Endothelial cell of umbilical vein (primary cell): ENCODE data around the gene GIGYF2. TPM values are rescaled to one million over a fixed set of nuclear protein-coding genes. Genes with fewer than 3 reads are reported as not detected.

Experiments
- BruUV-seq: library from RNA; stranded (reverse); fragments of 400-500 nt; replicated peaks from 2 replicates; lab custom pipeline; 2021; lab: Mats Ljungman, UMichigan
- CTCF ChIA-PET: fragments of 300-600, 350-600 bp; sonication (Branson Sonifier 250); formaldehyde crosslinking; loops from one replicate; lab custom pipeline; 2021; ENCODE audit warnings: antibody characterized with exemption, inconsistent platforms; lab: Charles Lee
- POLR2A ChIA-PET: fragments of 300-600, 350-600 bp; sonication (Branson Sonifier 250); formaldehyde crosslinking; loops from one replicate; lab custom pipeline; 2021; ENCODE audit warnings: antibody characterized with exemption, inconsistent platforms; lab: Charles Lee
- DNase-seq: peaks from one replicate; pipeline ENCODE4 v3.0.0-alpha.2; 2011; ENCODE audit warnings: low read depth, low spot score
- FAIRE-seq: peaks from 2 replicates; lab custom pipeline; 2011; peaks lifted over from hg19 to GRCh38; lab: Jason Lieb, UNC
- H2AFZ ChIP-seq: 2 replicates; pipeline ENCODE4 v1.6.0; 2012; ENCODE audit warnings: low read depth, low read length, control low read depth, inconsistent platforms
- H3K27ac ChIP-seq: 2 replicates; pipeline ENCODE4 v1.5.1; 2011; ENCODE audit warnings: low read depth, mild to moderate bottlenecking, control low read depth, low read length, moderate library complexity; ENCODE audit not compliant: insufficient read depth
- H3K27me3 ChIP-seq, 2 experiments: 2 replicates each; pipeline versions ENCODE4 v1.6.0 to v1.6.1; 2011; ENCODE audit warnings: low read length in 2 of 2, mixed read lengths in 1 of 2; ENCODE audit not compliant: control insufficient read depth in 2 of 2, insufficient read depth in 2 of 2
- H3K36me3 ChIP-seq, 2 experiments: 2 replicates in 1 of 2; 3 replicates in 1 of 2; pipeline ENCODE4 v1.5.1; 2011; ENCODE audit warnings: low read length in 2 of 2, mild to moderate bottlenecking in 1 of 2, moderate library complexity in 1 of 2; ENCODE audit not compliant: control insufficient read depth in 2 of 2, insufficient read depth in 2 of 2; ENCODE audit errors: extremely low read depth in 1 of 2
- H3K4me1 ChIP-seq: 3 replicates; pipeline ENCODE4 v1.5.1; 2011; ENCODE audit warnings: mild to moderate bottlenecking, low read length; ENCODE audit not compliant: control insufficient read depth, insufficient read depth; ENCODE audit errors: extremely low read depth
- H3K4me2 ChIP-seq: 2 replicates; pipeline ENCODE4 v1.6.1; 2011; ENCODE audit warnings: low read length, control low read depth, mixed read lengths; ENCODE audit not compliant: insufficient read depth
- H3K4me3 ChIP-seq, 3 experiments: fragments of 200-600 bp in 1 of 3; sonication (generic), shearing (Covaris generic) in 1 of 3; replicated peaks in 1 of 3; 2 replicates each; pipeline ENCODE4 v1.5.1; 2011 to 2016; ENCODE audit warnings: control low read depth in 3 of 3, low read length in 3 of 3, mild to moderate bottlenecking in 2 of 3, inconsistent platforms in 1 of 3, low read depth in 1 of 3, moderate library complexity in 1 of 3; ENCODE audit not compliant: insufficient read depth in 1 of 3
- H3K79me2 ChIP-seq: 2 replicates; pipeline ENCODE4 v1.6.0; 2012; ENCODE audit warnings: low read length, inconsistent platforms; ENCODE audit not compliant: control insufficient read depth, insufficient read depth
- H3K9ac ChIP-seq: replicated peaks from 2 replicates; pipeline ENCODE3; 2011; ENCODE audit warnings: low read length, control low read depth; ENCODE audit not compliant: insufficient read depth; ENCODE audit errors: extremely low read depth
- H3K9me1 ChIP-seq: replicated peaks from 3 replicates; pipeline ENCODE4 v1.6.0; 2011; ENCODE audit warnings: mild to moderate bottlenecking, low read length; ENCODE audit not compliant: control insufficient read depth, insufficient read depth; ENCODE audit errors: extremely low read depth
- H3K9me3 ChIP-seq: replicated peaks from 2 replicates; pipeline ENCODE4 v1.5.1; 2012; ENCODE audit warnings: low read length, inconsistent platforms; ENCODE audit not compliant: control insufficient read depth, insufficient read depth
- H4K20me1 ChIP-seq: replicated peaks from 2 replicates; pipeline ENCODE3; 2011; ENCODE audit warnings: mild to moderate bottlenecking, low read length; ENCODE audit not compliant: control insufficient read depth, insufficient read depth; ENCODE audit errors: extremely low read depth
- CTCF ChIP-seq, 2 donors: IDR thresholded peaks; 1 replicate in 1 of 2; 2 replicates in 1 of 2; pipeline ENCODE4 v1.5.1; 2011; ENCODE audit warnings: low read length in 2 of 2, mild to moderate bottlenecking in 2 of 2, moderate library complexity in 2 of 2, control low read depth in 1 of 2, inconsistent platforms in 1 of 2, low read depth in 1 of 2; ENCODE audit not compliant: insufficient read depth in 1 of 2; ENCODE audit errors: extremely low read depth in 1 of 2
- GATA2 ChIP-seq: IDR thresholded peaks from 2 replicates; pipeline ENCODE4 v1.7.0; 2011; ENCODE audit warnings: low read depth, mild to moderate bottlenecking, moderate library complexity, mixed read lengths, low read length; ENCODE audit not compliant: insufficient read length, insufficient read depth
- JUN ChIP-seq: IDR thresholded peaks from 2 replicates; pipeline ENCODE4 v1.6.1; 2011; ENCODE audit warnings: borderline replicate concordance, low read depth; ENCODE audit not compliant: insufficient read length, insufficient read depth
- MAX ChIP-seq: IDR thresholded peaks from 2 replicates; pipeline ENCODE4 v1.6.1; 2011; ENCODE audit not compliant: insufficient read depth, insufficient read length
- dilution Hi-C: fragments of 300-500 bp; cut with MboI; formaldehyde crosslinking; loops from one replicate; pipeline ENCODE4 v1.15.0; 2019; ENCODE audit warnings: low sequenced_read_pairs; ENCODE audit not compliant: extremely low pct_ligation_motif_present
- intact Hi-C: fragments of 100-400 bp; cut with micrococcal nuclease; formaldehyde crosslinking; loops from one replicate; pipeline ENCODE4 v1.10.0; 2022
- polyA plus RNA-seq, 4 experiments: library from polyadenylated mRNA; depleted of rRNA in 3 of 4; stranded (reverse) in 3 of 4; unstranded in 1 of 4; fragments of >200 nt; gene quantifications; 2 replicates each; pipeline versions ENCODE4 v1.2.1 to v1.2.3, GENCODE V29; 2011 to 2012; ENCODE audit warnings: missing spikeins in 1 of 4
- total RNA-seq: library from RNA; stranded (reverse); gene quantifications from 2 replicates; pipeline ENCODE4 v1.2.3, GENCODE V29; 2021

Gene GIGYF2
- total and polyA plus RNA-seq, 2 donors (not counting 3 experiments of a cell fraction or from before 2014, with no cell fraction given): 22.9 to 56.4 TPM

- no peak overlapping the region for H3K4me2 ChIP-seq
- peak; percentile 55 for FAIRE-seq
- no peaks in the 10 kb centered on the region for H3K79me2 ChIP-seq
- dilution Hi-C loops (no loop called here), intact Hi-C loops (no loop called here)
- CTCF ChIA-PET: interaction anchor here (0.8 to 1.4 kb wide), 3 partner anchors 9 to 130 kb away, joined by 3 to 5 read pairs (median 4); no protein-coding TSS in a partner anchor
- POLR2A ChIA-PET: no interaction called here
- no peak overlapping the region for H3K27ac ChIP-seq
- no TSS peak for BruUV-seq
- H3K27me3 ChIP-seq: no peaks in the 10 kb centered on the region
- DNase-seq: peak; percentile 61
- peaks cover 15% of the 10 kb centered on the region for H3K4me1 ChIP-seq
- H4K20me1 ChIP-seq: no peaks in the 10 kb centered on the region
- H3K9me1 ChIP-seq: no peaks in the 10 kb centered on the region
- H3K9ac ChIP-seq: no peak overlapping the region
- H3K9me3 ChIP-seq: no peaks in the 10 kb centered on the region
- TF ChIP-seq JUN (no peak), GATA2 (no peak), MAX (no peak), CTCF (IDR thresholded peaks at IDR 0.05; ENCODE audit: extremely low read depth in 1 of 2, insufficient read depth in 1 of 2, low read depth in 1 of 2, low read length in 2 of 2) (no peak)
- H2AFZ ChIP-seq: peak overlapping the region; percentile 16
- no peak overlapping the region for H3K4me3 ChIP-seq
- no peaks in the 10 kb centered on the region for H3K36me3 ChIP-seq
These were observed 201.7 kb downstream of the GIGYF2 start for GRCh38 chr2:232898592-232899543.
